HepG2 (cell line): Measurements from ENCODE around the gene ZFTA. TPM values are rescaled to one million over a fixed set of nuclear protein-coding genes. Genes with fewer than 3 reads are reported as not detected.
A peak's percentile ranks its signal among the peaks of the same experiment; 100 is the strongest.

Experiments
- AGO1 ChIP-seq: fragments of 200-400 bp; formaldehyde crosslinking; IDR thresholded peaks from 2 replicates; pipeline ENCODE4 v1.6.1; 2017; ENCODE audit warnings: mild to moderate bottlenecking, low read depth, low read length, moderate library complexity; ENCODE audit not compliant: poor library complexity, severe bottlenecking
- ATF7 ChIP-seq, 2 experiments: fragments of 450-650 bp in 1 of 2; sonication (generic) in 1 of 2; formaldehyde crosslinking in 1 of 2; IDR thresholded peaks; 2 replicates each; pipeline versions ENCODE4 v1.4.0 to v1.6.1; 2016 to 2020; ENCODE audit warnings: antibody characterized with exemption in 1 of 2, mild to moderate bottlenecking in 1 of 2, missing genetic modification reagents in 1 of 2
- GABPA ChIP-seq, 2 experiments: IDR thresholded peaks; 2 replicates each; pipeline ENCODE4 v1.6.1; 2011 to 2016; ENCODE audit warnings: low read depth in 2 of 2, low read length in 1 of 2, missing biosample characterization in 1 of 2, missing genetic modification characterization in 1 of 2
- HDAC1 ChIP-seq: sonication (generic); formaldehyde crosslinking; IDR thresholded peaks from 2 replicates; pipeline ENCODE4 v1.5.1; 2020; ENCODE audit warnings: mild to moderate bottlenecking, missing genetic modification reagents
- MAFG ChIP-seq: sonication (generic); formaldehyde crosslinking; IDR thresholded peaks from 2 replicates; pipeline ENCODE4 v1.5.1; 2020; ENCODE audit warnings: mild to moderate bottlenecking, missing genetic modification reagents
- MBD4 ChIP-seq: IDR thresholded peaks from 2 replicates; pipeline ENCODE4 v1.6.1; 2012; ENCODE audit warnings: low read length, inconsistent platforms, borderline replicate concordance
- PCBP2 ChIP-seq: fragments of 200-400 bp; formaldehyde crosslinking; optimal IDR thresholded peaks from 2 replicates; pipeline ENCODE3; 2018; ENCODE audit warnings: low read length, low read depth; ENCODE audit not compliant: poor library complexity, severe bottlenecking
- PHB2 ChIP-seq: fragments of 450-650 bp; IDR thresholded peaks from 2 replicates; pipeline ENCODE4 v1.6.1; 2018; ENCODE audit not compliant: partially characterized antibody
- POLR2AphosphoS5 ChIP-seq: IDR thresholded peaks from 2 replicates; pipeline ENCODE4 v1.6.1; 2012; ENCODE audit warnings: low read depth, low read length
- RFXANK ChIP-seq: IDR thresholded peaks from 2 replicates; pipeline ENCODE4 v1.6.1; 2016
- SOX5 ChIP-seq: IDR thresholded peaks from 2 replicates; pipeline ENCODE4 v1.6.1; 2016; ENCODE audit warnings: borderline replicate concordance
- SP2 ChIP-seq: sonication (generic); formaldehyde crosslinking; IDR thresholded peaks from 2 replicates; pipeline ENCODE4 v1.5.1; 2020; ENCODE audit warnings: mild to moderate bottlenecking, missing genetic modification reagents
- TARDBP ChIP-seq: sonication (generic); formaldehyde crosslinking; IDR thresholded peaks from 2 replicates; pipeline ENCODE4 v1.8.0; 2022; ENCODE audit warnings: mild to moderate bottlenecking, missing genetic modification reagents
- YEATS2 ChIP-seq: sonication (generic); formaldehyde crosslinking; IDR thresholded peaks from 2 replicates; pipeline ENCODE4 v1.4.0; 2020; ENCODE audit warnings: missing genetic modification reagents, borderline replicate concordance
- YEATS4 ChIP-seq: sonication (generic); formaldehyde crosslinking; IDR thresholded peaks from 2 replicates; pipeline ENCODE4 v1.4.0; 2020; ENCODE audit warnings: missing genetic modification reagents, borderline replicate concordance
- ZNF282 ChIP-seq: fragments of 450-650 bp; IDR thresholded peaks from 2 replicates; pipeline ENCODE4 v1.6.1; 2018; ENCODE audit not compliant: partially characterized antibody
- ZNF317 ChIP-seq: sonication (generic); formaldehyde crosslinking; IDR thresholded peaks from 2 replicates; pipeline ENCODE4 v1.5.0; 2020; ENCODE audit warnings: mild to moderate bottlenecking, missing genetic modification reagents
- ZNF775 ChIP-seq: sonication (generic); formaldehyde crosslinking; IDR thresholded peaks from 2 replicates; pipeline ENCODE4 v1.4.0; 2020; ENCODE audit warnings: missing genetic modification reagents, mild to moderate bottlenecking, moderate library complexity, borderline replicate concordance
- ZNF891 ChIP-seq: sonication (generic); formaldehyde crosslinking; IDR thresholded peaks from 2 replicates; pipeline ENCODE4 v1.5.0; 2020; ENCODE audit warnings: mild to moderate bottlenecking, missing genetic modification reagents
- polyA plus RNA-seq, 8 experiments: library from polyadenylated mRNA; depleted of rRNA in 3 of 8; stranded (reverse) in 7 of 8; unstranded in 1 of 8; fragments of >200 nt; fragmentation: Illumina TruSeq in 4 of 8; extraction: Trizol in 4 of 8; gene quantifications; 2 replicates each; pipeline versions ENCODE4 v1.2.1 to v1.2.3, GENCODE V29; 2011 to 2016; ENCODE audit warnings: low read depth in 4 of 8, missing spikeins in 1 of 8, mixed read lengths in 1 of 8; ENCODE audit not compliant: insufficient read depth in 1 of 8
- total RNA-seq, 5 experiments: library from RNA; depleted of rRNA; stranded (reverse); fragments of >200 nt; fragmentation: Illumina TruSeq; extraction: Trizol; gene quantifications; 2 replicates each; pipeline ENCODE4 v1.2.3, GENCODE V29; 2016; ENCODE audit warnings: low read depth in 1 of 5
- TF ChIP-seq, protein P1 (sequence below): sonication (generic); formaldehyde crosslinking; IDR thresholded peaks from 2 replicates; pipeline ENCODE4 v1.4.0; 2020; ENCODE audit warnings: missing genetic modification reagents
- TF ChIP-seq, protein P2 (sequence below): sonication (generic); formaldehyde crosslinking; IDR thresholded peaks from 2 replicates; pipeline ENCODE4 v1.5.1; 2020; ENCODE audit warnings: missing genetic modification reagents, mild to moderate bottlenecking, borderline replicate concordance
- TF ChIP-seq, protein P3 (sequence below): sonication (generic); formaldehyde crosslinking; IDR thresholded peaks from 2 replicates; pipeline ENCODE4 v1.4.0; 2020; ENCODE audit warnings: low read depth, mild to moderate bottlenecking, missing genetic modification reagents

ZFTA gene
- total and polyA plus RNA-seq, 2 of the 13 experiments (the other 11 are each of a cell fraction or from before 2014, with no cell fraction given): 3.9 to 10.4 TPM

DNA sequence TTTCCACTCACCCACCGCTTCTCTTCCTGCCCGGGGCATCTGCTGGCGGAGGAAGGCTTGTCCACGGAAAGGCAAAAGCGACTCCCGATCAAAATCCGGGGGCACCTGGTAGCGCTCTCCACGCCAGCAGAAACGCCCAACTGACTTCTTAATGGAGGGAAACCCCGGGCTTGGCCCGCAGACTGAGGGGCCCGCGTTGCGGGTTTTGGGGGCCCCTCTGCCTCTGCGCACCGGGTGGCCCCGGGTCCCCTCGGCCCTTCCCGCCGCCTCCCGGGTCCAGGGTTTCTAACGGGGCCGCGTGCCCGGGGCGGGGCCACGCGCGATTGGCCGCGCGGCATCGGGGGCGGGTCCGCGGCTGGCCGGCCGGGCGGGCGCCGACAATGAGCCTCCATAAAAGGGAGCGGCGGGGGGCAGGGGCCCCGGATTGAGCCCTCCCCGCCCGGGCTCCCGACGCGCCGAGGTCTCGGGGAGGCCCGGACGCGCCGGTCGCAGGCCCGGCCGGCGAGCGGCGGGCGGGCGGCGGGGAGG lies 44.5 kb upstream of the ZFTA start, which contains the start of gene SPINDOC (continued):
- TF ChIP-seq PCBP2 (no peak), POLR2AphosphoS5 (peak; percentile 46; the same call in 1 of the 2 replicates), PHB2 (no peak), HDAC1 (CRISPR knock-in tag) (no peak; the same call in 1 of the 2 replicates), MAFG (CRISPR knock-in tag) (no peak), MBD4 (no peak), TARDBP (CRISPR knock-in tag) (0 out of 2 replicates have a peak, but pooled peaks have one; percentile 11), RFXANK (CRISPR knock-in tag) (no peak), ZNF891 (CRISPR knock-in tag) (no peak), ZNF282 (no peak), SP2 (CRISPR knock-in tag) (no peak), GABPA (IDR thresholded peaks at IDR 0.05; ENCODE audit: low read depth, low read length) (no peak), GABPA (CRISPR knock-in tag; IDR thresholded peaks at IDR 0.05; ENCODE audit: low read depth) (no peak), AGO1 (no peak), YEATS4 (CRISPR knock-in tag) (peak; percentile 30; the same call in 1 of the 2 replicates), ATF7 (IDR thresholded peaks at IDR 0.05) (no peak), ATF7 (CRISPR knock-in tag; IDR thresholded peaks at IDR 0.05) (no peak), SOX5 (peak; percentile 14; the same call in 1 of the 2 replicates), ZNF317 (no peak), YEATS2 (CRISPR knock-in tag) (no peak), ZNF775 (CRISPR knock-in tag) (no peak)
- TF ChIP-seq, protein P1, sequence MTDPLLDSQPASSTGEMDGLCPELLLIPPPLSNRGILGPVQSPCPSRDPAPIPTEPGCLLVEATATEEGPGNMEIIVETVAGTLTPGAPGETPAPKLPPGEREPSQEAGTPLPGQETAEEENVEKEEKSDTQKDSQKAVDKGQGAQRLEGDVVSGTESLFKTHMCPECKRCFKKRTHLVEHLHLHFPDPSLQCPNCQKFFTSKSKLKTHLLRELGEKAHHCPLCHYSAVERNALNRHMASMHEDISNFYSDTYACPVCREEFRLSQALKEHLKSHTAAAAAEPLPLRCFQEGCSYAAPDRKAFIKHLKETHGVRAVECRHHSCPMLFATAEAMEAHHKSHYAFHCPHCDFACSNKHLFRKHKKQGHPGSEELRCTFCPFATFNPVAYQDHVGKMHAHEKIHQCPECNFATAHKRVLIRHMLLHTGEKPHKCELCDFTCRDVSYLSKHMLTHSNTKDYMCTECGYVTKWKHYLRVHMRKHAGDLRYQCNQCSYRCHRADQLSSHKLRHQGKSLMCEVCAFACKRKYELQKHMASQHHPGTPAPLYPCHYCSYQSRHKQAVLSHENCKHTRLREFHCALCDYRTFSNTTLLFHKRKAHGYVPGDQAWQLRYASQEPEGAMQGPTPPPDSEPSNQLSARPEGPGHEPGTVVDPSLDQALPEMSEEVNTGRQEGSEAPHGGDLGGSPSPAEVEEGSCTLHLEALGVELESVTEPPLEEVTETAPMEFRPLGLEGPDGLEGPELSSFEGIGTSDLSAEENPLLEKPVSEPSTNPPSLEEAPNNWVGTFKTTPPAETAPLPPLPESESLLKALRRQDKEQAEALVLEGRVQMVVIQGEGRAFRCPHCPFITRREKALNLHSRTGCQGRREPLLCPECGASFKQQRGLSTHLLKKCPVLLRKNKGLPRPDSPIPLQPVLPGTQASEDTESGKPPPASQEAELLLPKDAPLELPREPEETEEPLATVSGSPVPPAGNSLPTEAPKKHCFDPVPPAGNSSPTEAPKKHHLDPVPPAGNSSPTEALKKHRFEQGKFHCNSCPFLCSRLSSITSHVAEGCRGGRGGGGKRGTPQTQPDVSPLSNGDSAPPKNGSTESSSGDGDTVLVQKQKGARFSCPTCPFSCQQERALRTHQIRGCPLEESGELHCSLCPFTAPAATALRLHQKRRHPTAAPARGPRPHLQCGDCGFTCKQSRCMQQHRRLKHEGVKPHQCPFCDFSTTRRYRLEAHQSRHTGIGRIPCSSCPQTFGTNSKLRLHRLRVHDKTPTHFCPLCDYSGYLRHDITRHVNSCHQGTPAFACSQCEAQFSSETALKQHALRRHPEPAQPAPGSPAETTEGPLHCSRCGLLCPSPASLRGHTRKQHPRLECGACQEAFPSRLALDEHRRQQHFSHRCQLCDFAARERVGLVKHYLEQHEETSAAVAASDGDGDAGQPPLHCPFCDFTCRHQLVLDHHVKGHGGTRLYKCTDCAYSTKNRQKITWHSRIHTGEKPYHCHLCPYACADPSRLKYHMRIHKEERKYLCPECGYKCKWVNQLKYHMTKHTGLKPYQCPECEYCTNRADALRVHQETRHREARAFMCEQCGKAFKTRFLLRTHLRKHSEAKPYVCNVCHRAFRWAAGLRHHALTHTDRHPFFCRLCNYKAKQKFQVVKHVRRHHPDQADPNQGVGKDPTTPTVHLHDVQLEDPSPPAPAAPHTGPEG (CRISPR knock-in tag): 0 out of 2 replicates have a peak, but pooled peaks have one; percentile 33
- TF ChIP-seq, protein P2, sequence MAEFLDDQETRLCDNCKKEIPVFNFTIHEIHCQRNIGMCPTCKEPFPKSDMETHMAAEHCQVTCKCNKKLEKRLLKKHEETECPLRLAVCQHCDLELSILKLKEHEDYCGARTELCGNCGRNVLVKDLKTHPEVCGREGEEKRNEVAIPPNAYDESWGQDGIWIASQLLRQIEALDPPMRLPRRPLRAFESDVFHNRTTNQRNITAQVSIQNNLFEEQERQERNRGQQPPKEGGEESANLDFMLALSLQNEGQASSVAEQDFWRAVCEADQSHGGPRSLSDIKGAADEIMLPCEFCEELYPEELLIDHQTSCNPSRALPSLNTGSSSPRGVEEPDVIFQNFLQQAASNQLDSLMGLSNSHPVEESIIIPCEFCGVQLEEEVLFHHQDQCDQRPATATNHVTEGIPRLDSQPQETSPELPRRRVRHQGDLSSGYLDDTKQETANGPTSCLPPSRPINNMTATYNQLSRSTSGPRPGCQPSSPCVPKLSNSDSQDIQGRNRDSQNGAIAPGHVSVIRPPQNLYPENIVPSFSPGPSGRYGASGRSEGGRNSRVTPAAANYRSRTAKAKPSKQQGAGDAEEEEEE (CRISPR knock-in tag): no peak
- TF ChIP-seq, protein P3, sequence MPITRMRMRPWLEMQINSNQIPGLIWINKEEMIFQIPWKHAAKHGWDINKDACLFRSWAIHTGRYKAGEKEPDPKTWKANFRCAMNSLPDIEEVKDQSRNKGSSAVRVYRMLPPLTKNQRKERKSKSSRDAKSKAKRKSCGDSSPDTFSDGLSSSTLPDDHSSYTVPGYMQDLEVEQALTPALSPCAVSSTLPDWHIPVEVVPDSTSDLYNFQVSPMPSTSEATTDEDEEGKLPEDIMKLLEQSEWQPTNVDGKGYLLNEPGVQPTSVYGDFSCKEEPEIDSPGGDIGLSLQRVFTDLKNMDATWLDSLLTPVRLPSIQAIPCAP: no peak
